Measurements from ENCODE around the gene KCNK7.

- TF ChIP-seq CTCF (IDR thresholded peaks at IDR 0.05; ENCODE audit: insufficient read depth, low read depth, low read length) (no peak), EZH2 (IDR thresholded peaks at IDR 0.05; ENCODE audit: insufficient read depth, low read length) (no peak)
These were observed 26.4 kb upstream of the KCNK7 start for GRCh38 chr11:65622011-65622410.

Measured in astrocyte (in vitro differentiated cells and primary cell).